Heart right ventricle (tissue), 16 donors: ENCODE measurements around the gene CST11. TPM values are rescaled to one million over a fixed set of nuclear protein-coding genes. Genes with fewer than 3 reads are reported as not detected.

Experiments used
- ATAC-seq, 8 donors: fragments of 200-7000 bp; cut with Tn5 transposase; one replicate each; pipeline ENCODE4 v1.9.1; 2020; ENCODE audit warnings: mild to moderate bottlenecking in 8 of 8, moderate library complexity in 8 of 8, moderate number of reproducible peaks in 1 of 8
- DNase-seq, 2 donors: peaks; one replicate each; pipeline ENCODE4 v3.0.0-alpha.2; 2020
- H3K27ac ChIP-seq, 10 donors: fragments of 200-600 bp; sonication (generic) in 2 of 10; one replicate each; pipeline versions ENCODE4 v1.5.0 to v1.8.0; 2020 to 2022; ENCODE audit warnings: mild to moderate bottlenecking in 3 of 10
- H3K27me3 ChIP-seq, 7 donors: fragments of 200-600 bp; one replicate each; pipeline ENCODE4 v1.8.0; 2021 to 2022; ENCODE audit warnings: mild to moderate bottlenecking in 2 of 7
- H3K36me3 ChIP-seq, 9 donors: fragments of 200-600 bp; sonication (generic) in 1 of 9; one replicate each; pipeline versions ENCODE4 v1.5.0 to v1.8.0; 2020 to 2022; ENCODE audit warnings: mild to moderate bottlenecking in 2 of 9
- H3K4me1 ChIP-seq, 9 donors: fragments of 200-600 bp; sonication (generic) in 1 of 9; one replicate each; pipeline versions ENCODE4 v1.5.0 to v1.8.0; 2020 to 2022; ENCODE audit warnings: mild to moderate bottlenecking in 4 of 9
- H3K4me3 ChIP-seq, 10 donors: fragments of 200-600 bp; sonication (generic) in 2 of 10; one replicate each; pipeline versions ENCODE4 v1.5.0 to v1.8.0; 2020 to 2022; ENCODE audit warnings: mild to moderate bottlenecking in 7 of 10, moderate library complexity in 2 of 10
- H3K9me3 ChIP-seq, 11 donors: fragments of 200-600 bp in 10 of 11; sonication (generic) in 2 of 11; one replicate each; pipeline versions ENCODE4 v1.5.0 to v1.8.0; 2013 to 2022; ENCODE audit warnings: mild to moderate bottlenecking in 2 of 11, control low read depth in 1 of 11, moderate library complexity in 1 of 11
- CTCF ChIP-seq, 9 donors: fragments of 200-600 bp; sonication (generic) in 2 of 9; IDR thresholded peaks; one replicate each; pipeline versions ENCODE4 v1.5.0 to v1.8.0; 2021 to 2022; ENCODE audit warnings: antibody characterized with exemption in 9 of 9, mild to moderate bottlenecking in 5 of 9, moderate library complexity in 1 of 9
- WGBS, 2 donors: extraction: QIAGEN DNeasy Blood & Tissue Kit; methylation state at CpG; one replicate each; pipeline ENCODE4 v1.1.7; 2013; ENCODE audit warnings: inconsistent platforms in 1 of 2; 5-methylcytosine and 5-hydroxymethylcytosine counted together
- intact Hi-C, 10 donors: fragments of 100-400 bp; cut with DNase I; formaldehyde crosslinking; loops; one replicate each; pipeline versions ENCODE4 v1.11.1 to v1.14.2; 2022
- long read RNA-seq, 3 donors: library from polyadenylated mRNA; unstranded; transcript quantifications; one replicate each; pipeline ENCODE4 v2.0.0, GENCODE V29; 2020 to 2021
- polyA plus RNA-seq, 2 donors: library from polyadenylated mRNA; stranded (reverse); fragments of 200-250 nt; gene quantifications; one replicate each; pipeline ENCODE4 v1.2.3, GENCODE V29; 2013
- total RNA-seq, 10 donors: library from RNA; stranded (reverse); fragmentation: NEBNext Ultra II Directional in 3 of 10; extraction: Animal tissue kit (Norgen Biotek cat#: 25700) in 3 of 10; gene quantifications; one replicate each; pipeline versions ENCODE4 v1.2.1 to v1.2.4, GENCODE V29; 2021 to 2023
- donor health status: Arrhythmogenic right ventricular cardiomyopathy.
- donor health status: ischemic (EF 13 %, LVEDD 7.1; RV severe dilation, severe dysfunction).
- donor health status: healthy with polysubstance abuse.
- donor health status: DM: no; HTN: yes; CAD: no.
- donor health status: DM: no; HTN: no; CAD: no.
- donor health status: ischemic (EF 25% LVEDD 6.9; RV normal size, moderate dysfunction).
- donor health status: ischemic (EF 25% LVEDD 5.7; RV mildly dilated, moderate dysfunction).
- donor health status: healthy.
- donor health status: DM: yes; HTN: yes; CAD: no.
- donor health status: Ischemic cardiomyopathy.
- donor health status: ischemic (EF 35%, LVEDD 5.7; RV mildly dilated, moderate dysfunction).
- donor health status: nonischemic (EF 11% LVEDD 7.7; RV severe dilation, severe dysfunction).
- donor health status: DM: yes; HTN: yes; CAD: no.
- donor health status: PGD.
- donor health status: ischemic (EF 29% LVEDD 5.4; RV normal size, mild dysfunction).
- donor health status: nonischemic (EF 23%, LVEDD 6.1; RV moderate dilation, normal function).

Gene CST11
- total RNA-seq = not detected
- polyA plus RNA-seq = not detected
- long read RNA-seq, donor 1 = 0 reads
- long read RNA-seq, donor 2 = 0 reads
- long read RNA-seq, donor 3 = 0 reads

GRCh38 chr20:23452776-23453175 is at the start of gene CST11:
CST11 (minus strand) TSS chr20:23452876; CDS start chr20:23452811, 65 bp downstream.
- WGBS, 2 donors = 48 to 60% methylated on average over 4 of the region's 4 CpGs
- intact Hi-C loops = no loop called here
- Histone ChIP-seq H3K27ac (no peak within 1 kb of the TSS), H3K36me3 (no peaks in the 10 kb centered on the region), H3K4me3 (no peak within 1 kb of the TSS), H3K9me3 (peaks cover 0 to 3% (median 0%) of the 10 kb centered on the region in 11 donors), H3K4me1 (peaks cover 0 to 5% (median 0%) of the 10 kb centered on the region in 9 donors), H3K27me3 (peaks cover 0 to 40% (median 16%) of the 10 kb centered on the region in 7 donors)
- no peak for TF ChIP-seq CTCF (IDR thresholded peaks at IDR 0.05)
- no peak for DNase-seq
- ATAC-seq = no peak

GRCh38 chr20:23501926-23502325 is 49.2 kb upstream of the CST11 start:
- no peaks in the 10 kb centered on the region for H3K4me1 ChIP-seq
- WGBS, 2 donors = 84 to 94% methylated on average over 4 of the region's 4 CpGs
- no peak overlapping the region for H3K27ac ChIP-seq
- H3K27me3 ChIP-seq = peaks cover 0 to 38% (median 24%) of the 10 kb centered on the region in 7 donors
- no peak overlapping the region for H3K4me3 ChIP-seq
- H3K9me3 ChIP-seq = no peaks in the 10 kb centered on the region
- no peaks in the 10 kb centered on the region for H3K36me3 ChIP-seq
- ATAC-seq (no peak), DNase-seq (no peak)
- TF ChIP-seq CTCF (IDR thresholded peaks at IDR 0.05) = no peak
- intact Hi-C loops = no loop called here

- Histone ChIP-seq H3K4me1 (no peaks in the 10 kb centered on the region), H3K27ac (no peak overlapping the region), H3K4me3 (no peak overlapping the region), H3K36me3 (no peaks in the 10 kb centered on the region), H3K9me3 (no peaks in the 10 kb centered on the region), H3K27me3 (peaks cover 0 to 30% (median 17%) of the 10 kb centered on the region in 7 donors)
- 78 to 79% methylated on average over 1 of the region's 1 CpG for WGBS, 2 donors
- intact Hi-C loops = no loop called here
- no peak for DNase-seq
- no peak for TF ChIP-seq CTCF (IDR thresholded peaks at IDR 0.05)
- ATAC-seq = no peak
These were observed 44.9 kb upstream of the CST11 start for GRCh38 chr20:23497536-23497935.

- TF ChIP-seq CTCF (IDR thresholded peaks at IDR 0.05) = no peak
- Histone ChIP-seq H3K36me3 (no peaks in the 10 kb centered on the region), H3K4me3 (no peak overlapping the region), H3K9me3 (peaks cover 0 to 5% (median 0%) of the 10 kb centered on the region in 11 donors), H3K4me1 (no peaks in the 10 kb centered on the region), H3K27me3 (peaks cover 0 to 4% (median 0%) of the 10 kb centered on the region in 7 donors), H3K27ac (no peak overlapping the region)
- DNase-seq = no peak
- no peak for ATAC-seq
- 65 to 67% methylated on average over 3 of the region's 3 CpGs for WGBS, 2 donors
- intact Hi-C loops = loop anchor here in 1 of 10 donors (5.0 kb wide), 1 partner anchor 51 kb away; no protein-coding TSS in a partner anchor
These were observed 40.6 kb upstream of the CST11 start for GRCh38 chr20:23493172-23493772.
